NCI-H1436 (cell line): Measurements from ENCODE around the gene MBOAT7.
A peak's percentile ranks its signal among the peaks of the same experiment; 100 is the strongest.
"Not testable (repeated sequence)": the region's sequence is repeated elsewhere in the genome, so short reads cannot be mapped to it uniquely, and the experiment has no call there.

Source experiments
- DNase-seq: peaks from one replicate; lab custom pipeline; 2025; lab: John Stamatoyannopoulos, UW

MBOAT7 gene

GRCh38 chr19:54189145-54189734 lies at the start of gene MBOAT7:
Gene MBOAT7 (minus strand): TSS chr19:54189580. CDS start chr19:54188508, 1,072 bp downstream.
- DNase-seq, result no peak

GRCh38 chr19:54233941-54234340 lies 44.6 kb upstream of the MBOAT7 start:
- no peak for DNase-seq

GRCh38 chr19:54231077-54231931 lies 41.9 kb upstream of the MBOAT7 start:
- peak; percentile 79 for DNase-seq

GRCh38 chr19:54230031-54230430 lies 40.7 kb upstream of the MBOAT7 start:
- DNase-seq, result no peak

- no peak for DNase-seq
These were observed 39.8 kb upstream of the MBOAT7 start for GRCh38 chr19:54229146-54229545.

- not testable (repeated sequence) for DNase-seq
These were observed 35.2 kb upstream of the MBOAT7 start for GRCh38 chr19:54224619-54225018.

GRCh38 chr19:54223937-54224281 lies 34.5 kb upstream of the MBOAT7 start:
- DNase-seq, result not testable (repeated sequence)

GRCh38 chr19:54223277-54223936 lies 34.0 kb upstream of the MBOAT7 start:
- not testable (repeated sequence) for DNase-seq

- not testable (repeated sequence) for DNase-seq
These were observed 33.3 kb upstream of the MBOAT7 start, which contains the start of gene LILRB3 for GRCh38 chr19:54222474-54223276. Gene LILRB3 (minus strand): TSS chr19:54223007. CDS start chr19:54222976, 31 bp downstream.

GRCh38 chr19:54221947-54222346 lies 32.6 kb upstream of the MBOAT7 start:
- not testable (repeated sequence) for DNase-seq

- DNase-seq, result not testable (repeated sequence)
These were observed 30.3 kb upstream of the MBOAT7 start for GRCh38 chr19:54219702-54220101.

GRCh38 chr19:54218960-54219661 lies 29.7 kb upstream of the MBOAT7 start:
- no peak for DNase-seq

- no peak for DNase-seq
These were observed 28.9 kb upstream of the MBOAT7 start for GRCh38 chr19:54218259-54218658.

GRCh38 chr19:54217517-54218247 lies 28.3 kb upstream of the MBOAT7 start:
- DNase-seq, result not testable (repeated sequence)

GRCh38 chr19:54216869-54217268 lies 27.5 kb upstream of the MBOAT7 start:
- DNase-seq, result no peak

- DNase-seq, result not testable (repeated sequence)
These were observed 25.4 kb upstream of the MBOAT7 start for GRCh38 chr19:54214734-54215133.

GRCh38 chr19:54214217-54214616 lies 24.8 kb upstream of the MBOAT7 start:
- DNase-seq, result not testable (repeated sequence)

- no peak for DNase-seq
These were observed 21.9 kb upstream of the MBOAT7 start for GRCh38 chr19:54211235-54211634.

GRCh38 chr19:54209811-54210494 lies 20.6 kb upstream of the MBOAT7 start:
- DNase-seq, result peak; percentile 84
